GM12864 (cell line): Measurements from ENCODE around the gene LDLR.

Experiments
- DNase-seq: peaks from one replicate; pipeline ENCODE4 v3.0.0-alpha.2; 2011; ENCODE audit warnings: low read depth
- H3K4me3 ChIP-seq: 2 replicates; pipeline ENCODE4 v1.5.1; 2011; ENCODE audit warnings: mild to moderate bottlenecking, low read depth, low read length, control low read depth
- CTCF ChIP-seq: IDR thresholded peaks from 2 replicates; pipeline ENCODE4 v1.5.1; 2011; ENCODE audit warnings: low read depth, mild to moderate bottlenecking, moderate library complexity, low read length, control low read depth, inconsistent platforms; ENCODE audit errors: missing control alignments

The LDLR gene

GRCh38 chr19:11166281-11167142, 77.2 kb downstream of the LDLR start:
- TF ChIP-seq CTCF: no peak

GRCh38 chr19:11168568-11168967, 79.3 kb downstream of the LDLR start:
- no peak for DNase-seq
- no peak overlapping the region for H3K4me3 ChIP-seq
- no peak for TF ChIP-seq CTCF

More at GRCh38 chr19:11166281-11167142, 77.2 kb downstream of the LDLR start:
- no peak for DNase-seq
- no peak overlapping the region for H3K4me3 ChIP-seq

GRCh38 chr19:11169896-11170678, 80.8 kb downstream of the LDLR start:
- H3K4me3 ChIP-seq: no peak overlapping the region
- no peak for TF ChIP-seq CTCF
- DNase-seq: no peak

- no peak overlapping the region for H3K4me3 ChIP-seq
- no peak for TF ChIP-seq CTCF
- DNase-seq: no peak
Observed at GRCh38 chr19:11171144-11171543, 81.9 kb downstream of the LDLR start.

GRCh38 chr19:11172576-11172975, 83.3 kb downstream of the LDLR start:
- TF ChIP-seq CTCF: no peak
- no peak overlapping the region for H3K4me3 ChIP-seq

GRCh38 chr19:11173516-11174155, 84.4 kb downstream of the LDLR start:
- no peak for DNase-seq
- H3K4me3 ChIP-seq: no peak overlapping the region
- no peak for TF ChIP-seq CTCF

More at GRCh38 chr19:11172576-11172975, 83.3 kb downstream of the LDLR start:
- no peak for DNase-seq
